Measurements from ENCODE around the gene SDC1. TPM values are rescaled to one million over a fixed set of nuclear protein-coding genes. Genes with fewer than 3 reads are reported as not detected.
A peak's percentile ranks its signal among the peaks of the same experiment; 100 is the strongest.
"Not testable (repeated sequence)": the region's sequence is repeated elsewhere in the genome, so short reads cannot be mapped to it uniquely, and the experiment has no call there.

Gene SDC1
- total and polyA plus RNA-seq, 11 donors: 0.15 to 2.2 (median 0.36) TPM; not detected in 1

GRCh38 chr2:20241973-20242726 lies 17.2 kb upstream of the SDC1 start:
- Histone ChIP-seq H3K9me3 (peaks cover 0 to 6% (median 0%) of the 10 kb centered on the region in 12 donors), H3K4me1 (peaks cover 0 to 4% (median 0%) of the 10 kb centered on the region in 12 donors), H3K4me3 (no peak overlapping the region), H3K27me3 (peaks cover 0 to 12% (median 0%) of the 10 kb centered on the region in 9 donors), H3K36me3 (peaks cover 0 to 13% (median 3%) of the 10 kb centered on the region in 9 donors), H3K27ac (no peak overlapping the region)
- TF ChIP-seq POLR2A (IDR thresholded peaks at IDR 0.05) (no peak), CTCF (IDR thresholded peaks at IDR 0.05) (peak in 9 of 12 donors; percentile 3 to 49 (median 32))
- intact Hi-C loops (cut with DNase I): no loop called here
- WGBS, 4 donors: 39 to 64% (median 46%) methylated on average over 25 to 43 of the region's 43 CpGs
- DNase-seq (no peak), ATAC-seq (no peak)

GRCh38 chr2:20240291-20240690 lies 15.4 kb upstream of the SDC1 start:
- ATAC-seq; H3K4me1 ChIP-seq; H3K27ac ChIP-seq; DNase-seq; intact Hi-C loops (cut with DNase I); H3K9me3 ChIP-seq; H3K36me3 ChIP-seq; H3K4me3 ChIP-seq: not testable (repeated sequence)
- 92 to 95% (median 94%) methylated on average over 6 of the region's 6 CpGs for WGBS, 4 donors
- peaks cover 0 to 12% (median 0%) of the 10 kb centered on the region in 9 donors for H3K27me3 ChIP-seq

- H3K27ac ChIP-seq: no peak overlapping the region
- TF ChIP-seq CTCF (IDR thresholded peaks at IDR 0.05) (no peak), POLR2A (IDR thresholded peaks at IDR 0.05) (no peak)
- no peak overlapping the region for H3K4me3 ChIP-seq
- ATAC-seq (no peak), DNase-seq (no peak)
- H3K9me3 ChIP-seq: peaks cover 0 to 6% (median 0%) of the 10 kb centered on the region in 12 donors
- H3K36me3 ChIP-seq: no peaks in the 10 kb centered on the region
- WGBS, 4 donors: 79 to 87% (median 84%) methylated on average over 5 of the region's 5 CpGs
- H3K4me1 ChIP-seq: no peaks in the 10 kb centered on the region
- intact Hi-C loops (cut with DNase I): no loop called here
- peaks cover 0 to 10% (median 0%) of the 10 kb centered on the region in 9 donors for H3K27me3 ChIP-seq
Measured at GRCh38 chr2:20236496-20236895, 11.6 kb upstream of the SDC1 start.

- peaks cover 0 to 6% (median 0%) of the 10 kb centered on the region in 9 donors for H3K27me3 ChIP-seq
- 81 to 86% (median 84%) methylated on average over 10 of the region's 10 CpGs for WGBS, 4 donors
- H3K4me3 ChIP-seq: no peak overlapping the region
- H3K36me3 ChIP-seq: no peaks in the 10 kb centered on the region
- no peak for TF ChIP-seq CTCF (IDR thresholded peaks at IDR 0.05)
- no peak for TF ChIP-seq POLR2A (IDR thresholded peaks at IDR 0.05)
- DNase-seq (peak in 1 of 5 donors; percentile 19), ATAC-seq (no peak)
- intact Hi-C loops (cut with DNase I): no loop called here
- no peak overlapping the region for H3K27ac ChIP-seq
- H3K4me1 ChIP-seq: no peaks in the 10 kb centered on the region
- peaks cover 0 to 6% (median 0%) of the 10 kb centered on the region in 12 donors for H3K9me3 ChIP-seq
Measured at GRCh38 chr2:20235655-20236305, 10.8 kb upstream of the SDC1 start.

GRCh38 chr2:20234597-20234996 lies 9.7 kb upstream of the SDC1 start:
- WGBS, 4 donors: 62 to 77% (median 73%) methylated on average over 2 of the region's 2 CpGs
- DNase-seq; H3K36me3 ChIP-seq; ATAC-seq; H3K27me3 ChIP-seq; H3K9me3 ChIP-seq; H3K27ac ChIP-seq; intact Hi-C loops (cut with DNase I); H3K4me3 ChIP-seq; H3K4me1 ChIP-seq: not testable (repeated sequence)
